ENCODE measurements around the gene OR5B3. TPM values are rescaled to one million over a fixed set of nuclear protein-coding genes. Genes with fewer than 3 reads are reported as not detected.

Gene OR5B3
- total RNA-seq, 1 donor from 2014 or later = not detected

Other genes starting within 250 kb of the OR5B3 start
- not detected in 2 replicates for gene OR9Q2, start 217.8 kb downstream of the OR5B3 start, total RNA-seq (ENCODE audit: low replicate concordance)
- gene OR1S2, start 202.7 kb downstream of the OR5B3 start, total RNA-seq (ENCODE audit: low replicate concordance) = not detected in 2 replicates
- not detected in 2 replicates for gene OR1S1, start 194.2 kb downstream of the OR5B3 start, total RNA-seq (ENCODE audit: low replicate concordance)
- not detected in 2 replicates for gene OR10Q1, start 178.0 kb downstream of the OR5B3 start, total RNA-seq (ENCODE audit: low replicate concordance)
- gene OR10W1, start 138.6 kb downstream of the OR5B3 start, total RNA-seq (ENCODE audit: low replicate concordance) = not detected in 2 replicates
- not detected in 2 replicates for gene OR5B17, start 47.8 kb downstream of the OR5B3 start, total RNA-seq (ENCODE audit: low replicate concordance)
- gene OR5B2, start 21.2 kb upstream of the OR5B3 start, total RNA-seq (ENCODE audit: low replicate concordance) = not detected in 2 replicates
- gene OR5B12, start 35.4 kb upstream of the OR5B3 start, total RNA-seq (ENCODE audit: low replicate concordance) = not detected in 2 replicates
- not detected in 2 replicates for gene OR5B21, start 101.2 kb upstream of the OR5B3 start, total RNA-seq (ENCODE audit: low replicate concordance)
- 4.5 and 4.7 TPM in 2 replicates for gene LPXN, start 169.0 kb upstream of the OR5B3 start, total RNA-seq (ENCODE audit: low replicate concordance)
- 39.6 and 43.6 TPM in 2 replicates for gene ZFP91, start 172.2 kb upstream of the OR5B3 start, total RNA-seq (ENCODE audit: low replicate concordance)
- 1.6 and 2.0 TPM in 2 replicates for gene CNTF, start 215.8 kb upstream of the OR5B3 start, total RNA-seq (ENCODE audit: low replicate concordance)